ENCODE data around the gene MPDU1.

GRCh38 chr17:7587420-7588151, 3.9 kb downstream of the MPDU1 start:
- TF ChIP-seq CTCF (IDR thresholded peaks at IDR 0.05) (no peak), ATF3 (CRISPR knock-in tag; conservative IDR thresholded peaks at IDR 0.05) (no peak), IRF1 (CRISPR knock-in tag; IDR thresholded peaks at IDR 0.05) (no peak), TCF7 (CRISPR knock-in tag; IDR thresholded peaks at IDR 0.05; ENCODE audit: low read depth) (no peak), ZNF396 (CRISPR knock-in tag; IDR thresholded peaks at IDR 0.05; ENCODE audit: borderline replicate concordance) (no peak)
